ENCODE data around the gene HTRA3. TPM values are rescaled to one million over a fixed set of nuclear protein-coding genes. Genes with fewer than 3 reads are reported as not detected.

HTRA3 gene
- total RNA-seq, 2 donors from 2014 or later: 33.8 to 124 TPM

GRCh38 chr4:8294775-8295174 is 25.2 kb downstream of the HTRA3 start:
- DNase-seq (ENCODE audit: low spot score): no peak
- Histone ChIP-seq H3K36me3 (peaks cover 17% of the 10 kb centered on the region), H3K27ac (no peak overlapping the region), H3K4me1 (no peaks in the 10 kb centered on the region), H3K27me3 (no peaks in the 10 kb centered on the region), H3K4me3 (no peak overlapping the region), H3K9me3 (no peaks in the 10 kb centered on the region)
- TF ChIP-seq CTCF (IDR thresholded peaks at IDR 0.05): no peak

- no peak overlapping the region for H3K4me3 ChIP-seq
- H3K27me3 ChIP-seq: no peaks in the 10 kb centered on the region
- no peaks in the 10 kb centered on the region for H3K4me1 ChIP-seq
- H3K9me3 ChIP-seq: peaks cover 0 to 5% of the 10 kb centered on the region in 2 donors
- no peak overlapping the region for H3K27ac ChIP-seq
- no peak for DNase-seq (ENCODE audit: low spot score)
- peaks cover 17% of the 10 kb centered on the region for H3K36me3 ChIP-seq
- TF ChIP-seq CTCF (IDR thresholded peaks at IDR 0.05): no peak
Measured at GRCh38 chr4:8295471-8295870, 25.9 kb downstream of the HTRA3 start.

GRCh38 chr4:8296491-8296890 is 26.9 kb downstream of the HTRA3 start:
- TF ChIP-seq CTCF (IDR thresholded peaks at IDR 0.05): no peak
- peaks cover 13% of the 10 kb centered on the region for H3K36me3 ChIP-seq
- no peak for DNase-seq (ENCODE audit: low spot score)

GRCh38 chr4:8297141-8297601 is 27.6 kb downstream of the HTRA3 start:
- no peak overlapping the region for H3K27ac ChIP-seq
- H3K4me3 ChIP-seq: no peak overlapping the region
- no peak for TF ChIP-seq CTCF (IDR thresholded peaks at IDR 0.05)
- H3K27me3 ChIP-seq: no peaks in the 10 kb centered on the region
- DNase-seq (ENCODE audit: low spot score): no peak
- H3K4me1 ChIP-seq: no peaks in the 10 kb centered on the region
- H3K36me3 ChIP-seq: peaks cover 12% of the 10 kb centered on the region
- H3K9me3 ChIP-seq: peaks cover 0 to 9% of the 10 kb centered on the region in 2 donors

More at GRCh38 chr4:8296491-8296890, 26.9 kb downstream of the HTRA3 start:
- no peak overlapping the region for H3K4me3 ChIP-seq
- H3K27me3 ChIP-seq: no peaks in the 10 kb centered on the region
- H3K9me3 ChIP-seq: peaks cover 0 to 9% of the 10 kb centered on the region in 2 donors
- H3K4me1 ChIP-seq: no peaks in the 10 kb centered on the region
- no peak overlapping the region for H3K27ac ChIP-seq

- Histone ChIP-seq H3K36me3 (peaks cover 12% of the 10 kb centered on the region), H3K9me3 (peaks cover 0 to 9% of the 10 kb centered on the region in 2 donors), H3K27me3 (no peaks in the 10 kb centered on the region), H3K4me1 (no peaks in the 10 kb centered on the region), H3K27ac (peak overlapping the region in 1 of 2 donors; percentile 16), H3K4me3 (no peak overlapping the region)
- no peak for TF ChIP-seq CTCF (IDR thresholded peaks at IDR 0.05)
- no peak for DNase-seq (ENCODE audit: low spot score)
Measured at GRCh38 chr4:8297691-8298485, 28.3 kb downstream of the HTRA3 start.
